ENCODE data around the gene SVEP1. TPM values are rescaled to one million over a fixed set of nuclear protein-coding genes. Genes with fewer than 3 reads are reported as not detected.

SVEP1 gene
- total RNA-seq, 1 experiment from 2014 or later = 0.45 TPM

- DNase-seq (ENCODE audit: low spot score) = peak; percentile 84
- POLR2A ChIA-PET (ENCODE audit: low non-redundant PET) = interaction anchor here (0.6 to 0.7 kb wide), 2 partner anchors 275 to 607 kb away, joined by 3 read pairs; no protein-coding TSS in a partner anchor
Measured at GRCh38 chr9:110351009-110351467, 228.5 kb downstream of the SVEP1 start.

GRCh38 chr9:110346325-110346724, 233.2 kb downstream of the SVEP1 start:
- no peaks in the 10 kb centered on the region for H3K9me3 ChIP-seq (ENCODE audit: low read depth, low read length, poor library complexity, severe bottlenecking)
- peaks cover 3% of the 10 kb centered on the region for H3K27me3 ChIP-seq (replicated peaks; ENCODE audit: insufficient read depth, low read depth, low read length, poor library complexity)
- no peaks in the 10 kb centered on the region for H3K4me1 ChIP-seq (ENCODE audit: insufficient read depth, low read length, poor library complexity, severe bottlenecking)
- BruUV-seq (replicated peaks) = no TSS peak
- no peaks in the 10 kb centered on the region for H3K36me3 ChIP-seq (ENCODE audit: insufficient read depth, low read length, poor library complexity, severe bottlenecking)
- POLR2A ChIA-PET (ENCODE audit: low non-redundant PET) = no interaction called here
- H3K27ac ChIP-seq (ENCODE audit: low read depth, low read length, poor library complexity, severe bottlenecking) = no peak overlapping the region
- no peak overlapping the region for H3K4me3 ChIP-seq (ENCODE audit: low read depth, low read length, poor library complexity, severe bottlenecking)
- intact Hi-C loops (cut with micrococcal nuclease; ENCODE audit: unreplicated experiment) = no loop called here
- CTCF ChIA-PET = no interaction called here
- TF ChIP-seq, protein P1, sequence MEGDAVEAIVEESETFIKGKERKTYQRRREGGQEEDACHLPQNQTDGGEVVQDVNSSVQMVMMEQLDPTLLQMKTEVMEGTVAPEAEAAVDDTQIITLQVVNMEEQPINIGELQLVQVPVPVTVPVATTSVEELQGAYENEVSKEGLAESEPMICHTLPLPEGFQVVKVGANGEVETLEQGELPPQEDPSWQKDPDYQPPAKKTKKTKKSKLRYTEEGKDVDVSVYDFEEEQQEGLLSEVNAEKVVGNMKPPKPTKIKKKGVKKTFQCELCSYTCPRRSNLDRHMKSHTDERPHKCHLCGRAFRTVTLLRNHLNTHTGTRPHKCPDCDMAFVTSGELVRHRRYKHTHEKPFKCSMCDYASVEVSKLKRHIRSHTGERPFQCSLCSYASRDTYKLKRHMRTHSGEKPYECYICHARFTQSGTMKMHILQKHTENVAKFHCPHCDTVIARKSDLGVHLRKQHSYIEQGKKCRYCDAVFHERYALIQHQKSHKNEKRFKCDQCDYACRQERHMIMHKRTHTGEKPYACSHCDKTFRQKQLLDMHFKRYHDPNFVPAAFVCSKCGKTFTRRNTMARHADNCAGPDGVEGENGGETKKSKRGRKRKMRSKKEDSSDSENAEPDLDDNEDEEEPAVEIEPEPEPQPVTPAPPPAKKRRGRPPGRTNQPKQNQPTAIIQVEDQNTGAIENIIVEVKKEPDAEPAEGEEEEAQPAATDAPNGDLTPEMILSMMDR (conservative IDR thresholded peaks at IDR 0.05; ENCODE audit: low read depth, low read length) = no peak
- TF ChIP-seq EZH2 (IDR thresholded peaks at IDR 0.05; ENCODE audit: borderline replicate concordance, low read depth, low read length, poor library complexity, severe bottlenecking) = no peak
- no peak for DNase-seq (ENCODE audit: low spot score)

More at GRCh38 chr9:110351009-110351467, 228.5 kb downstream of the SVEP1 start:
- no peaks in the 10 kb centered on the region for H3K9me3 ChIP-seq (ENCODE audit: low read depth, low read length, poor library complexity, severe bottlenecking)
- no peak overlapping the region for H3K27ac ChIP-seq (ENCODE audit: low read depth, low read length, poor library complexity, severe bottlenecking)
- intact Hi-C loops (cut with micrococcal nuclease; ENCODE audit: unreplicated experiment) = no loop called here
- no peaks in the 10 kb centered on the region for H3K27me3 ChIP-seq (replicated peaks; ENCODE audit: insufficient read depth, low read depth, low read length, poor library complexity)
- TF ChIP-seq, protein P1 (conservative IDR thresholded peaks at IDR 0.05; ENCODE audit: low read depth, low read length) = no peak
- no peak for TF ChIP-seq EZH2 (IDR thresholded peaks at IDR 0.05; ENCODE audit: borderline replicate concordance, low read depth, low read length, poor library complexity, severe bottlenecking)
- H3K36me3 ChIP-seq (ENCODE audit: insufficient read depth, low read length, poor library complexity, severe bottlenecking) = no peaks in the 10 kb centered on the region
- no peak overlapping the region for H3K4me3 ChIP-seq (ENCODE audit: low read depth, low read length, poor library complexity, severe bottlenecking)
- no TSS peak for BruUV-seq (replicated peaks)
- CTCF ChIA-PET = interaction anchor here (0.8 kb wide), 1 partner anchor 10 kb away, joined by 3 read pairs; no protein-coding TSS in a partner anchor
- H3K4me1 ChIP-seq (ENCODE audit: insufficient read depth, low read length, poor library complexity, severe bottlenecking) = no peaks in the 10 kb centered on the region

GRCh38 chr9:110344821-110345220, 234.7 kb downstream of the SVEP1 start:
- CTCF ChIA-PET = no interaction called here
- TF ChIP-seq, protein P1 (conservative IDR thresholded peaks at IDR 0.05; ENCODE audit: low read depth, low read length) = no peak
- TF ChIP-seq EZH2 (IDR thresholded peaks at IDR 0.05; ENCODE audit: borderline replicate concordance, low read depth, low read length, poor library complexity, severe bottlenecking) = no peak
- Histone ChIP-seq H3K4me3 (ENCODE audit: low read depth, low read length, poor library complexity, severe bottlenecking) (no peak overlapping the region), H3K27ac (ENCODE audit: low read depth, low read length, poor library complexity, severe bottlenecking) (no peak overlapping the region), H3K27me3 (replicated peaks; ENCODE audit: insufficient read depth, low read depth, low read length, poor library complexity) (peaks cover 3% of the 10 kb centered on the region), H3K9me3 (ENCODE audit: low read depth, low read length, poor library complexity, severe bottlenecking) (no peaks in the 10 kb centered on the region), H3K4me1 (ENCODE audit: insufficient read depth, low read length, poor library complexity, severe bottlenecking) (no peaks in the 10 kb centered on the region), H3K36me3 (ENCODE audit: insufficient read depth, low read length, poor library complexity, severe bottlenecking) (no peaks in the 10 kb centered on the region)
- intact Hi-C loops (cut with micrococcal nuclease; ENCODE audit: unreplicated experiment) = no loop called here
- POLR2A ChIA-PET (ENCODE audit: low non-redundant PET) = no interaction called here
- no peak for DNase-seq (ENCODE audit: low spot score)
- no TSS peak for BruUV-seq (replicated peaks)

All from A673 (cell line).